Hepatocyte (in vitro differentiated cells): ENCODE data around the gene PIGS. TPM values are rescaled to one million over a fixed set of nuclear protein-coding genes. Genes with fewer than 3 reads are reported as not detected.

ENCODE experiments used
- DNase-seq: peaks from one replicate; pipeline ENCODE4 v3.0.0-alpha.2; 2016; ENCODE audit warnings: low spot score
- H2AFZ ChIP-seq: fragments of 200-600 bp; sonication (generic); 2 replicates; pipeline ENCODE4 v1.6.0; 2016; ENCODE audit warnings: antibody characterized with exemption, mild to moderate bottlenecking
- H3K27ac ChIP-seq: fragments of 200-600 bp; sonication (generic); 2 replicates; pipeline ENCODE4 v1.5.1; 2016; ENCODE audit warnings: mild to moderate bottlenecking
- H3K27me3 ChIP-seq: fragments of 200-600 bp; sonication (generic); 2 replicates; pipeline ENCODE4 v1.6.1; 2016
- H3K36me3 ChIP-seq: fragments of 200-600 bp; sonication (generic); replicated peaks from 2 replicates; pipeline ENCODE4 v1.5.1; 2016; ENCODE audit warnings: low read depth; ENCODE audit not compliant: insufficient read depth
- H3K4me1 ChIP-seq: fragments of 200-600 bp; sonication (generic); 2 replicates; pipeline ENCODE4 v1.5.1; 2016; ENCODE audit warnings: mild to moderate bottlenecking, moderate library complexity; ENCODE audit not compliant: insufficient read depth
- H3K4me2 ChIP-seq: fragments of 200-600 bp; sonication (generic); 2 replicates; pipeline ENCODE4 v1.6.0; 2016
- H3K4me3 ChIP-seq: fragments of 200-600 bp; sonication (generic); 2 replicates; pipeline ENCODE4 v1.5.1; 2016; ENCODE audit warnings: mild to moderate bottlenecking
- H3K79me2 ChIP-seq: fragments of 200-600 bp; sonication (generic); 2 replicates; pipeline ENCODE4 v1.6.0; 2017; ENCODE audit warnings: mild to moderate bottlenecking
- H3K9me2 ChIP-seq: fragments of 200-600 bp; sonication (generic); replicated peaks from 2 replicates; pipeline ENCODE4 v1.6.0; 2017; ENCODE audit warnings: mild to moderate bottlenecking; ENCODE audit not compliant: insufficient read depth
- H3K9me3 ChIP-seq: fragments of 200-600 bp; sonication (generic); 2 replicates; pipeline ENCODE4 v1.5.1; 2016; ENCODE audit warnings: low read depth, mild to moderate bottlenecking
- H4K20me1 ChIP-seq: fragments of 200-600 bp; sonication (generic); 2 replicates; pipeline ENCODE4 v1.6.0; 2016; ENCODE audit warnings: mild to moderate bottlenecking; ENCODE audit not compliant: insufficient read depth, poor library complexity, severe bottlenecking
- CTCF ChIP-seq: fragments of 200-600 bp; sonication (generic); IDR thresholded peaks from 2 replicates; pipeline ENCODE4 v1.5.1; 2016; ENCODE audit warnings: antibody characterized with exemption, mild to moderate bottlenecking; ENCODE audit not compliant: poor library complexity
- EZH2 ChIP-seq: fragments of 200-600 bp; sonication (generic); IDR thresholded peaks from 2 replicates; pipeline ENCODE4 v1.6.1; 2016; ENCODE audit warnings: antibody characterized with exemption, mild to moderate bottlenecking, borderline replicate concordance
- EZH2phosphoT487 ChIP-seq: fragments of 200-600 bp; sonication (generic); IDR thresholded peaks from one replicate; pipeline ENCODE4 v1.6.1; 2018; ENCODE audit warnings: antibody characterized with exemption, mild to moderate bottlenecking, low read depth, moderate library complexity; ENCODE audit not compliant: unreplicated experiment, severe bottlenecking
- WGBS: methylation state at CpG from one replicate; pipeline ENCODE4 v1.1.6; 2016; ENCODE audit warnings: low lambda C conversion rate; ENCODE audit errors: missing lambda C conversion rate; 5-methylcytosine and 5-hydroxymethylcytosine counted together
- polyA plus RNA-seq: library from polyadenylated mRNA; unstranded; fragments of >200 nt; fragmentation: Nextera tagmentation; extraction: Ambion mirVana; gene quantifications from 2 replicates; pipeline ENCODE4 v1.2.1, GENCODE V29; 2016
- total RNA-seq: library from RNA; depleted of rRNA; stranded (reverse); fragments of >200 nt; gene quantifications from 2 replicates; pipeline ENCODE4 v1.2.3, GENCODE V29; 2014

Gene PIGS
- total and polyA plus RNA-seq, 2 experiments from 2014 or later = 59.1 to 65.4 TPM

- Histone ChIP-seq H3K4me2 (no peak overlapping the region), H3K9me2 (no peaks in the 10 kb centered on the region), H3K36me3 (no peaks in the 10 kb centered on the region), H2AFZ (no peak overlapping the region), H3K9me3 (no peaks in the 10 kb centered on the region), H3K27ac (no peak overlapping the region), H3K4me1 (no peaks in the 10 kb centered on the region), H4K20me1 (no peaks in the 10 kb centered on the region), H3K27me3 (no peaks in the 10 kb centered on the region), H3K79me2 (no peaks in the 10 kb centered on the region), H3K4me3 (no peak overlapping the region)
- TF ChIP-seq EZH2phosphoT487 = no peak
- no peak for TF ChIP-seq CTCF
- no peak for TF ChIP-seq EZH2
- 89% methylated on average over 7 of the region's 7 CpGs for WGBS
- DNase-seq = no peak
These were observed 45.0 kb upstream of the PIGS start for GRCh38 chr17:28616281-28616680.

GRCh38 chr17:28615260-28615940, 44.1 kb upstream of the PIGS start:
- DNase-seq = no peak
- Histone ChIP-seq H3K9me3 (no peaks in the 10 kb centered on the region), H4K20me1 (no peaks in the 10 kb centered on the region), H3K4me3 (no peak overlapping the region), H3K4me1 (no peaks in the 10 kb centered on the region), H3K27me3 (no peaks in the 10 kb centered on the region), H3K36me3 (no peaks in the 10 kb centered on the region), H3K9me2 (no peaks in the 10 kb centered on the region), H3K79me2 (no peaks in the 10 kb centered on the region), H2AFZ (no peak overlapping the region), H3K27ac (no peak overlapping the region), H3K4me2 (no peak overlapping the region)
- TF ChIP-seq EZH2phosphoT487 = no peak
- TF ChIP-seq CTCF = no peak
- TF ChIP-seq EZH2 = no peak
- 97% methylated on average over 4 of the region's 4 CpGs for WGBS

- Histone ChIP-seq H4K20me1 (no peaks in the 10 kb centered on the region), H3K9me3 (no peaks in the 10 kb centered on the region), H2AFZ (no peak within 1 kb of the TSS), H3K9me2 (no peaks in the 10 kb centered on the region), H3K4me1 (no peaks in the 10 kb centered on the region), H3K4me3 (no peak within 1 kb of the TSS), H3K27ac (no peak within 1 kb of the TSS), H3K36me3 (no peaks in the 10 kb centered on the region), H3K79me2 (no peaks in the 10 kb centered on the region), H3K4me2 (no peak within 1 kb of the TSS), H3K27me3 (no peaks in the 10 kb centered on the region)
- 85% methylated on average over 5 of the region's 5 CpGs for WGBS
- DNase-seq = no peak
- TF ChIP-seq EZH2 (no peak), EZH2phosphoT487 (no peak), CTCF (no peak)
These were observed 42.6 kb upstream of the PIGS start, which contains the start of gene RSKR for GRCh38 chr17:28613931-28614381. Gene RSKR, minus strand, starts transcription at chr17:28614185. Its CDS starts 24 bp downstream, at chr17:28614161.
